Hepatocyte (in vitro differentiated cells): ENCODE results near the gene UGT2A2. TPM values are rescaled to one million over a fixed set of nuclear protein-coding genes. Genes with fewer than 3 reads are reported as not detected.

Source experiments
- DNase-seq: peaks from one replicate; pipeline ENCODE4 v3.0.0-alpha.2; 2016; ENCODE audit warnings: low spot score
- H2AFZ ChIP-seq: fragments of 200-600 bp; sonication (generic); 2 replicates; pipeline ENCODE4 v1.6.0; 2016; ENCODE audit warnings: antibody characterized with exemption, mild to moderate bottlenecking
- H3K27ac ChIP-seq: fragments of 200-600 bp; sonication (generic); 2 replicates; pipeline ENCODE4 v1.5.1; 2016; ENCODE audit warnings: mild to moderate bottlenecking
- H3K27me3 ChIP-seq: fragments of 200-600 bp; sonication (generic); 2 replicates; pipeline ENCODE4 v1.6.1; 2016
- H3K36me3 ChIP-seq: fragments of 200-600 bp; sonication (generic); replicated peaks from 2 replicates; pipeline ENCODE4 v1.5.1; 2016; ENCODE audit warnings: low read depth; ENCODE audit not compliant: insufficient read depth
- H3K4me1 ChIP-seq: fragments of 200-600 bp; sonication (generic); 2 replicates; pipeline ENCODE4 v1.5.1; 2016; ENCODE audit warnings: mild to moderate bottlenecking, moderate library complexity; ENCODE audit not compliant: insufficient read depth
- H3K4me2 ChIP-seq: fragments of 200-600 bp; sonication (generic); 2 replicates; pipeline ENCODE4 v1.6.0; 2016
- H3K4me3 ChIP-seq: fragments of 200-600 bp; sonication (generic); 2 replicates; pipeline ENCODE4 v1.5.1; 2016; ENCODE audit warnings: mild to moderate bottlenecking
- H3K79me2 ChIP-seq: fragments of 200-600 bp; sonication (generic); 2 replicates; pipeline ENCODE4 v1.6.0; 2017; ENCODE audit warnings: mild to moderate bottlenecking
- H3K9me2 ChIP-seq: fragments of 200-600 bp; sonication (generic); replicated peaks from 2 replicates; pipeline ENCODE4 v1.6.0; 2017; ENCODE audit warnings: mild to moderate bottlenecking; ENCODE audit not compliant: insufficient read depth
- H3K9me3 ChIP-seq: fragments of 200-600 bp; sonication (generic); 2 replicates; pipeline ENCODE4 v1.5.1; 2016; ENCODE audit warnings: low read depth, mild to moderate bottlenecking
- H4K20me1 ChIP-seq: fragments of 200-600 bp; sonication (generic); 2 replicates; pipeline ENCODE4 v1.6.0; 2016; ENCODE audit warnings: mild to moderate bottlenecking; ENCODE audit not compliant: insufficient read depth, poor library complexity, severe bottlenecking
- CTCF ChIP-seq: fragments of 200-600 bp; sonication (generic); IDR thresholded peaks from 2 replicates; pipeline ENCODE4 v1.5.1; 2016; ENCODE audit warnings: antibody characterized with exemption, mild to moderate bottlenecking; ENCODE audit not compliant: poor library complexity
- EZH2 ChIP-seq: fragments of 200-600 bp; sonication (generic); IDR thresholded peaks from 2 replicates; pipeline ENCODE4 v1.6.1; 2016; ENCODE audit warnings: antibody characterized with exemption, mild to moderate bottlenecking, borderline replicate concordance
- EZH2phosphoT487 ChIP-seq: fragments of 200-600 bp; sonication (generic); IDR thresholded peaks from one replicate; pipeline ENCODE4 v1.6.1; 2018; ENCODE audit warnings: antibody characterized with exemption, mild to moderate bottlenecking, low read depth, moderate library complexity; ENCODE audit not compliant: unreplicated experiment, severe bottlenecking
- WGBS: methylation state at CpG from one replicate; pipeline ENCODE4 v1.1.6; 2016; ENCODE audit warnings: low lambda C conversion rate; ENCODE audit errors: missing lambda C conversion rate; 5-methylcytosine and 5-hydroxymethylcytosine counted together
- polyA plus RNA-seq: library from polyadenylated mRNA; unstranded; fragments of >200 nt; fragmentation: Nextera tagmentation; extraction: Ambion mirVana; gene quantifications from 2 replicates; pipeline ENCODE4 v1.2.1, GENCODE V29; 2016
- total RNA-seq: library from RNA; depleted of rRNA; stranded (reverse); fragments of >200 nt; gene quantifications from 2 replicates; pipeline ENCODE4 v1.2.3, GENCODE V29; 2014

Gene UGT2A2
- total and polyA plus RNA-seq, 2 experiments from 2014 or later = not detected

GRCh38 chr4:69568787-69569186, 70.7 kb downstream of the UGT2A2 start:
- H3K27ac ChIP-seq = no peak overlapping the region
- H3K79me2 ChIP-seq = no peaks in the 10 kb centered on the region
- no peak for TF ChIP-seq EZH2phosphoT487
- no peak for TF ChIP-seq CTCF
- no peak for TF ChIP-seq EZH2
- no peaks in the 10 kb centered on the region for H3K27me3 ChIP-seq
- no peaks in the 10 kb centered on the region for H4K20me1 ChIP-seq
- no peak overlapping the region for H3K4me2 ChIP-seq
- no peaks in the 10 kb centered on the region for H3K9me2 ChIP-seq
- H3K36me3 ChIP-seq = no peaks in the 10 kb centered on the region
- H3K4me1 ChIP-seq = no peaks in the 10 kb centered on the region
- WGBS = 91% methylated on average over 1 of the region's 1 CpG
- no peak overlapping the region for H3K4me3 ChIP-seq
- H3K9me3 ChIP-seq = no peaks in the 10 kb centered on the region
- no peak overlapping the region for H2AFZ ChIP-seq
- DNase-seq = no peak

- no peak for DNase-seq
- Histone ChIP-seq H3K36me3 (no peaks in the 10 kb centered on the region), H3K4me3 (no peak overlapping the region), H2AFZ (no peak overlapping the region), H3K27me3 (no peaks in the 10 kb centered on the region), H3K27ac (no peak overlapping the region), H3K79me2 (no peaks in the 10 kb centered on the region), H3K4me1 (no peaks in the 10 kb centered on the region), H3K4me2 (no peak overlapping the region), H3K9me3 (no peaks in the 10 kb centered on the region), H3K9me2 (no peaks in the 10 kb centered on the region), H4K20me1 (no peaks in the 10 kb centered on the region)
- no peak for TF ChIP-seq EZH2phosphoT487
- TF ChIP-seq EZH2 = no peak
- no peak for TF ChIP-seq CTCF
- 76% methylated on average over 2 of the region's 2 CpGs for WGBS
Observed at GRCh38 chr4:69563424-69563823, 76.0 kb downstream of the UGT2A2 start.

GRCh38 chr4:69549651-69550050, 89.8 kb downstream of the UGT2A2 start:
- H3K27me3 ChIP-seq = no peaks in the 10 kb centered on the region
- TF ChIP-seq EZH2phosphoT487 (no peak), EZH2 (no peak), CTCF (no peak)
- DNase-seq = no peak

More at GRCh38 chr4:69549651-69550050, 89.8 kb downstream of the UGT2A2 start:
- H2AFZ ChIP-seq = no peak overlapping the region
- no peaks in the 10 kb centered on the region for H3K4me1 ChIP-seq
- H3K27ac ChIP-seq = no peak overlapping the region
- H3K9me2 ChIP-seq = no peaks in the 10 kb centered on the region
- H4K20me1 ChIP-seq = no peaks in the 10 kb centered on the region
- no peak overlapping the region for H3K4me2 ChIP-seq
- H3K79me2 ChIP-seq = no peaks in the 10 kb centered on the region
- 82% methylated on average over 2 of the region's 2 CpGs for WGBS
- H3K36me3 ChIP-seq = no peaks in the 10 kb centered on the region
- no peaks in the 10 kb centered on the region for H3K9me3 ChIP-seq
- H3K4me3 ChIP-seq = no peak overlapping the region
